IPS-15b (cell line): ENCODE data around the gene POLR2A.
"Not testable (repeated sequence)": the region's sequence is repeated elsewhere in the genome, so short reads cannot be mapped to it uniquely, and the experiment has no call there.

Experiments used
- H3K27me3 ChIP-seq: one replicate; pipeline ENCODE4 v1.6.1; 2013; ENCODE audit warnings: low read length; ENCODE audit not compliant: control insufficient read depth, insufficient read depth
- H3K36me3 ChIP-seq: one replicate; pipeline ENCODE4 v1.6.1; 2013; ENCODE audit warnings: low read length; ENCODE audit not compliant: control insufficient read depth, insufficient read depth
- H3K4me1 ChIP-seq: one replicate; pipeline ENCODE4 v1.6.1; 2013; ENCODE audit warnings: mild to moderate bottlenecking, low read length; ENCODE audit not compliant: control insufficient read depth, insufficient read depth
- H3K4me3 ChIP-seq: one replicate; pipeline ENCODE4 v1.5.1; 2013; ENCODE audit warnings: low read depth, low read length
- H3K9ac ChIP-seq: one replicate; pipeline ENCODE4 v1.6.1; 2013; ENCODE audit warnings: low read depth, mild to moderate bottlenecking, low read length
- H3K9me3 ChIP-seq: one replicate; pipeline ENCODE4 v1.6.1; 2013; ENCODE audit warnings: mild to moderate bottlenecking, low read length; ENCODE audit not compliant: control insufficient read depth, insufficient read depth

The POLR2A gene

DNA sequence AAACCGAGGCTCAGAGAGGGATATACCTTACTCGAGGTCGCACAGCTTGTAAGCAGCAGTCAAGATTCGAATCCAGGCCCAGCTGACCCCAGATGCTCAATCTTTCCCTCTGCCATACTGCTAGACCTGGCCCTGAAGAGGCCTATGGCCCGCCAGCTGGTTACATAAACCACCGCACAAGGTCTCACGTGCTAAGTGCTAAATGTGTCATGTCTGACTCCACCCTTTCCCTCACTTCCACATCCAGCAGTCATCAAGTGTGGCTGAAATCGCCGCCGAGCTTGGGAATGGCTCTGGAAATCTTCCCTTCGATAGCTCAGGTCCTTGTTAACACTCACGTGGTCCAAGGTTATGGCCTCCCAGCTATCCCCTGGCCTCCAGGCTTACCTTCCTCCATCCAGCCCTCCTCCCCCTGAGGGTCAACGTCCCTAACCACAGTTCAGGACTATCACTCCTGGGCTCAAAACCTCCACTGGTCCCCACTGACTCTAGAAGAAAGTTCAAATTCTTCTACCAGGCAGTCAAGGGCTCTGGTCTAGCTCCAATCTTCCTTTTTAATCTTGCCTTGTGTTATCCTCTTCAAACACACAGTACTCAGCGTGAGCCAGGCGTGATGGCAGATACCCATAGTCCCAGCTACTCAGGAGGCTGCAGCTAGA is 8.3 kb upstream of the POLR2A start:
- Histone ChIP-seq H3K4me3 (no peak overlapping the region), H3K4me1 (peaks cover 10% of the 10 kb centered on the region), H3K9ac (no peak overlapping the region), H3K9me3 (no peaks in the 10 kb centered on the region), H3K36me3 (no peaks in the 10 kb centered on the region), H3K27me3 (no peaks in the 10 kb centered on the region)

DNA sequence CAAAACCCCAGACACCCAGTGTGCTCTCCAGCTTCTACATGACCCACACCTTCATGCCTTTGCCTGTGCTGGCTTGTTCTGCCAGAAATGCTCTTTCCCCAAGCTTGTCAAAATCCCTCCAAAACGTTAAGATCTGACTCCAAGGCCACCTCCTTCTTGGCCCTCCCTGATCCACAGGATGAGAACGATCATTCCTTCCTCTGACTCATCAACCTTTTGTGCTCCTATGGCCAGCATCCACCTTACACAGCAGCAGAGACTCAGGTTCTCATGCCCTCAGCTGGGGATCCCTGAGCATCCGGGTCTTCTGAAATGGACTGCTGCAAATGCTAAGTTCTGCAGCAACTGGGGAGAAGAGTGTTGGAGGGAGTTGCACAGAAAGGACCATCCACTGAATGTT is 7.7 kb upstream of the POLR2A start:
- Histone ChIP-seq H3K9me3 (no peaks in the 10 kb centered on the region), H3K4me3 (no peak overlapping the region)

DNA sequence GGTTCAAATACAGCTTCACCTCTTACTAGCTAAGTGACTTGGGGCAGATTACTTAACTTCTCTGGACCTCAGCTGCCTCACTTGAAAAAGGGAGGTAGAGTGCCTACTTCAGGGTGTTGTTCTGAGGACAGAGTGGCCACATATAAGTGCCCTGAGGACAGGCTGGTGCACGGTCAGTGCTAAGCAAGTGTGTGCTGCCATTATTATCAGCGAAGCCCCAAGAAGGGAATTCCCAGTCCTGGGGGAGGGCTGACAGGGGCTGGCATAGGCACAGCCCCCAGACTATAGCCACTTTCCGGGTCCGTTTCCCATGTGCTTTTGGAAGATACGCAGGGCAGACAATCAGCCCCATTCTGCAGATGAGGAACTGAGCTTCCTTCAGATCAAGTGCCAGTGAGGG is 7.2 kb upstream of the POLR2A start:
- Histone ChIP-seq H3K9me3 (no peaks in the 10 kb centered on the region), H3K4me1 (peaks cover 10% of the 10 kb centered on the region), H3K9ac (no peak overlapping the region), H3K27me3 (no peaks in the 10 kb centered on the region), H3K4me3 (no peak overlapping the region), H3K36me3 (no peaks in the 10 kb centered on the region)

More for the DNA sequence above, 7.7 kb upstream of the POLR2A start:
- Histone ChIP-seq H3K4me1 (peaks cover 10% of the 10 kb centered on the region), H3K36me3 (no peaks in the 10 kb centered on the region), H3K9ac (no peak overlapping the region), H3K27me3 (no peaks in the 10 kb centered on the region)

DNA sequence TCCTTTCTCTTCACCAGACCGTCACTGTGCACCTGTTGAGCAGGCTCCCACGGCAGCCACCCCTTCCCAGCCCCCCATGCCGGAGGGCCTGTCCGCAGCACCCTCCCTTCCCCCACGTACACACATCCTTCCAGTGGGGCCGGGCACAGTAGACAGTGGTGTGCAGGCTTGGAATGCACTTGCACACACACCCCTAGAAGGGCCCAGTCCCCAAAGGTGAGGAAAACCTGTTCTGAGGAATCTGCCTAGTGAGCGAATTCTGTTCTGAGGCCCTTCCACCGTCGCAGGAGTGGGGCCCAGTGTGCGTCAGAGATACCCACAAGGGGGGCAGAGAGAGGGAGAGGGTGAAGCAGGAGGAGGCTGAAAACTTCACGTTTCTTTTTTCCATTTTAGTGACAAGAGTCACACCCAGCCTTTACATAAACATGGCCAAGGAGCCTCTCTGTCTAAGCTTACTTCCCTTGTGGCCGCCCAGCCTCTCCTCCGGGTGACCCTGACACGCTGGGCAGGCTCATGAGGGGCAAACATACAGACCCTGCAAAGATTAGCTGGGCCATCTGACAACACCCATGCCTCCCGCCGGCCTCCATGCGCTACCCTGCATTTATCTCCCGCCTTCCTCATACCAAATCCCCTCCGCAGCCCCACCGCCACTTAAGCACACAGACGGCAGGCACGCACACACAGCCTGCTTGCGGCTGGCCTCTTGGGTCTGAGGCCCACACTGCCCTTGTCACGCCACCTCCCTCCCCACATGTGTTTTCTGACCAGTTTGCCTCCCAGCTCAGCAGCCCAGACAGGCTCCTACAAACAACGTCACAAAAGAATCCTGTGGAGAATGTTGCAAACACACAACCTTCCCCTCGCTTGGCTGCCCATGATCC is 6.5 kb upstream of the POLR2A start:
- no peak overlapping the region for H3K9ac ChIP-seq
- peak overlapping the region; percentile 54 for H3K4me3 ChIP-seq
- H3K36me3 ChIP-seq: no peaks in the 10 kb centered on the region
- H3K4me1 ChIP-seq: peaks cover 10% of the 10 kb centered on the region
- no peaks in the 10 kb centered on the region for H3K9me3 ChIP-seq
- H3K27me3 ChIP-seq: no peaks in the 10 kb centered on the region

DNA sequence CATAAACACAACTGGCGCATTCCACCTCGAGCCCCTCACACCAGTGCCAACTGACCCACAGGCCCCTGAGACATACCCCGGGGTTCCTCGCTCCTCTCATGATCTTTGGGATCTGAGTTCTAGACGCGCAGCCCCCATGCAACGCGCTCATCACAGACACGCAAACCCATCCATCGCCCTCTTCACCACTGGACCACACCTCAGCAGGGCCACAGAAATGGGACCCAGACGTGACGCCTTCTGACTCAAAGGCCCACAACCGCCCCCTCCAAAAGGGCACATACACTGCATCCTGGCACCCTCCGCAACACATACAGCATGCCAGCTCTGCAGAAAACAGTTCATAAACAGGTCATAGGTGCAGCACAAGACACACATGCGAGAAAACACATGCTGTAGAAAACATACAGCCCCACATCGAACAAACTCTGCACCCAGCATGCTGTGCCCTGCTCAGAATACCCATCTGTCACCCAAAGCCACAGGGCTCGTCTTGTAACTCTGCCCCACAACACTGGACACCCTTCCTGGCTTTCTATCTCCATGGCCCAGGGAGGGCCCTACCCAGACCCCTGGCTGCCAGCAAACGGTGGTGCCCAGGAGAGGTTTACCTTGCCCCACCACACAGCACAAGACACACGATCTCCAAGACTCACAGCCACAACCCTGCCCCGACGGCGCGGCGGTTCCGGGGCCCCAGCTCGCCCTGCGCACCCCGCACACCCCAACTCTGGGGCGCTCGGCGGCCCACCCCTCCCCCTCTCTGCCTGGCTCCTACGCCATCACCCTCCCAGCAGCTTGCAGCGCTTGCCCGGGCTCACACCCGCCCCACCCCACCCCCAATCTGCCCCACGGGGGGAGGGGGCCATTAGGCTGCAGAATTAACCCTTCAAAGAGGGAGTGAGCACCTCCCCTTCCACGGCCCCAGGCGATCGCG is 5.6 kb upstream of the POLR2A start:
- no peaks in the 10 kb centered on the region for H3K36me3 ChIP-seq
- no peaks in the 10 kb centered on the region for H3K9me3 ChIP-seq
- peak overlapping the region; percentile 54 for H3K4me3 ChIP-seq
- H3K4me1 ChIP-seq: peaks cover 13% of the 10 kb centered on the region
- peak overlapping the region; percentile 47 for H3K9ac ChIP-seq
- no peaks in the 10 kb centered on the region for H3K27me3 ChIP-seq

DNA sequence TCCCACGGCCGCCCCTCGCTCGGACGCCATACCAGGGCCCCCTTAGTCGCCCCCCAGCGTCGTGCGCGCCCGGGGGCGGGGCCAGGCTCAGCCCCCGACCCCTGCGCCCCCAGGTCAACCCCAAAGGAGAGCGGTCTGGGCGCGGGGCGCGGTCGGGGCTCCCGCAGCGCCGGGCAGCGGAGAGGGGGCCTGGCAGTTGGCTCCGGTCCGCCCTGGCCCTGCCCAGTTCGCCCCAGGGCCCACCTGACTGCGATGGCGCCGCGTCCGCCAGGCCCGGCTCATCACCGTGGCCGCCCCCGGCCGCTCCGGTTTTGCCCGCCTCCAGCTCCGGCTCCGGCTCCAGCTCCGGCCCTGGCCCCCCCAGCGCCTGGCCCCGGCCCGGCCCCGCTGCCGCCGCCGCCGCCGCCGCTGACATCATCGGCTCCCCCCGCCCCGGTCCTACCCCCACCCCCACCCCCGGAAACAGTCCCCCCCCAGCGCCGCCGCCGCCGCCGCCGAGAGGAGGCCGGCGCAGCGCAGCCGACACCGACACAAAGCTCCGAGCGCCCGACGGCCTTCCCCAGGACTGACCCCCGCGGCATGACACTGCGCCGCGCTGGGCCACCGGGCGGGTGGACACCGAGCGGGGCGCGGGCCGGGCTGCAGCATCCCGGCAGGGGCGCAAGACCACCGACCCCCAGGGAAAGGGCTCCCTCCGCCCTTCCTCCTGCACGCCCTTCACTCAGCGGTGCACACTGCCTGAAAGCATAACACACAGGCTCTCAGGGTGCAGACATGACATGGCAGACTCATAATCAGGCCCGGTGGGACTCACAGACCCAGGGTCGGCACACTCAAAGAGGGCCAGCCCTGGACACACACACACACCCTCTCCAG is 4.7 kb upstream of the POLR2A start, which contains the start of gene ZBTB4:
TSS of gene ZBTB4 (minus strand) at position 419 of the 876 bp plus-strand sequence. CDS start 12,830 bp downstream, outside the sequence.
- Histone ChIP-seq H3K9ac (peak within 1 kb of the TSS; percentile 47), H3K9me3 (no peaks in the 10 kb centered on the region), H3K27me3 (no peaks in the 10 kb centered on the region), H3K4me1 (peaks cover 13% of the 10 kb centered on the region), H3K36me3 (no peaks in the 10 kb centered on the region), H3K4me3 (peak within 1 kb of the TSS; percentile 63)

DNA sequence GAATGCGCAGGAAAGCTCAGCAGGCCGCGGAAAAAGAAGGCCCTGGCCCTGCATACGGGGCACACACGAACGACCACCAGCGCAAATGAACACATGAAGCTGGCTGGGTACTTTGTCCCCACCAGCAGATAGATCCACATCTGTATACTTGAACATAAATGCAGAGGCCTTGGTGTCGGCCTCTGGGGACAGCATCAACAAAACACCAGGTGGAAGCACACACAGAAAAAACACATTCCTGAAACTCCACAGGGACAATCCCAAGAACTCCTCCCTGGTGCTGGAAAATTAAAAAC is 4.1 kb upstream of the POLR2A start:
- H3K36me3 ChIP-seq: no peaks in the 10 kb centered on the region
- H3K9me3 ChIP-seq: no peaks in the 10 kb centered on the region
- peak overlapping the region; percentile 63 for H3K4me3 ChIP-seq
- H3K27me3 ChIP-seq: no peaks in the 10 kb centered on the region
- H3K9ac ChIP-seq: no peak overlapping the region
- peaks cover 13% of the 10 kb centered on the region for H3K4me1 ChIP-seq

DNA sequence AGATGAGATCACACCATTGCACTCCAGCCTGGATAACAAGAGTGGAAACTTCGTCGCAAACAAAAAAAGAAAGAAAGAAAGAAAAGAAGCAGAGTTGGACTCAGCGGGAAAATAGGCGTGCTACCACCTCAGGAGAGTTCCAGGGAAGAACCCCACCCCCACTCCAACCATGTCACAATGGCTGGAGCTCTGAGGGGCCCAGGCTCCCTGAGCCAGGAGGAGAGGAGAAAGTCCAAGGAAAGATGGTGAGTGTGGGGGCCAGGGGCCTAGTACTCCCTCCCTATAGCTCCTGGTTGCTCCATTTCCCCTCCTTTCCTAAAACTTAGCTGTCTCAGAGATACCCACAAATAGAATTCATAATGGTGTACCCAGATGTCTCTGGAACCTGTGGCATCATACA is 2.9 kb upstream of the POLR2A start, which contains the start of gene SLC35G6:
TSS of gene SLC35G6 (plus strand) at position 172 of the 400 bp plus-strand sequence. CDS start at position 243, 71 bp downstream.
- not testable (repeated sequence) for H3K27me3 ChIP-seq, H3K36me3 ChIP-seq, H3K4me3 ChIP-seq, H3K9me3 ChIP-seq, H3K9ac ChIP-seq
- peaks cover 13% of the 10 kb centered on the region for H3K4me1 ChIP-seq

DNA sequence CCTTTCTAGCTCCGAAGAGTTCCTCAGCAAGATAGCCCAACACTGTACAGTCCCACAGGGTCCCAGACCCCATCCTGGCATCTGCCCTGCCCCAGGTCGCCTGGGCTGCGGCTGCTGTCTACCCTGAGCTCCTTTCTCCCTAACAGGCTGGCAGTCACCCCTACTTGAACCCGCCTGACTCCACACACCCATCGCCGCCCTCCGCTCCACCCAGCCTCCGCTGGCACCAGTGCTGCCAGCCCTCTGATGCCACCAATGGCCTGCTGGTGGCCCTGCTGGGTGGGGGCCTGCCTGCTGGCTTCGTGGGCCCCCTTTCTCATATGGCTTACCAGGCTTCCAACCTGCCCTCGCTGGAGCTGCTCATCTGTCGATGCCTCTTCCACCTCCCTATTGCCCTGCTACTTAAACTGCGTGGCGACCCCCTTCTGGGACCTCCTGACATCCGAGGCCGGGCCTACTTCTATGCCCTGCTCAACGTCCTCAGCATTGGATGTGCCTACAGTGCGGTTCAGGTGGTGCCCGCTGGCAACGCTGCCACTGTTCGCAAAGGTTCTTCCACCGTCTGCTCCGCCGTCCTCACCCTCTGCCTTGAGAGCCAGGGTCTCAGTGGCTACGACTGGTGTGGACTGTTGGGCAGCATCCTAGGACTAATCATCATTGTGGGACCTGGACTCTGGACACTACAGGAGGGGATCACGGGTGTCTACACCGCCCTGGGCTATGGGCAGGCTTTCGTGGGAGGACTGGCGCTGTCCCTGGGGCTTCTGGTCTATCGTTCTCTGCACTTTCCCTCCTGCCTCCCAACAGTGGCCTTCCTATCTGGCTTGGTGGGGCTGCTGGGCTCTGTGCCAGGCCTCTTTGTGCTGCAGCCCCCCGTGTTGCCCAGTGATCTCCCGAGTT is 2.1 kb upstream of the POLR2A start:
- not testable (repeated sequence) for H3K4me3 ChIP-seq, H3K36me3 ChIP-seq, H3K27me3 ChIP-seq, H3K9ac ChIP-seq, H3K9me3 ChIP-seq, H3K4me1 ChIP-seq

DNA sequence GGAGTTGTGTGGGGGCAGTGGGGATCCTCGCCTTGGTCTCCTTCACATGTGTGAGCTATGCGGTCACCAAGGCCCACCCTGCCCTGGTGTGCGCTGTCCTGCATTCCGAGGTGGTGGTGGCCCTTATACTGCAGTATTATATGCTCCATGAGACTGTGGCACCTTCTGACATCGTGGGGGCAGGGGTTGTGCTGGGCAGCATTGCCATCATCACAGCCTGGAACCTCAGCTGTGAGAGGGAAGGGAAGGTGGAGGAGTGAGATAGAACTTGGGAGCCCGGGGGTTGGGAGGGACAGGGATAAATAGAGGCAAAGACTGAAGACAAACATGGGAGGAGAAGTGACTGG is 1.5 kb upstream of the POLR2A start:
- H3K36me3 ChIP-seq, H3K27me3 ChIP-seq, H3K4me1 ChIP-seq, H3K9me3 ChIP-seq: not testable (repeated sequence)
- H3K4me3 ChIP-seq: peak overlapping the region; percentile 71
- H3K9ac ChIP-seq: peak overlapping the region; percentile 97
